GM23338 (cell line): ENCODE data around the gene MYH14. TPM values are rescaled to one million over a fixed set of nuclear protein-coding genes. Genes with fewer than 3 reads are reported as not detected.

Source experiments
- ATAC-seq: fragments of 200-7000 bp; cut with Tn5 transposase; 3 replicates; pipeline ENCODE4 v1.9.1; 2020
- DNase-seq: peaks from one replicate; pipeline ENCODE4 v3.0.0-alpha.2; 2015; ENCODE audit warnings: low spot score
- H2AFZ ChIP-seq: fragments of 200-600 bp; sonication (generic); 2 replicates; pipeline ENCODE4 v1.8.0; 2016; ENCODE audit warnings: antibody characterized with exemption, mild to moderate bottlenecking, moderate library complexity
- H3F3A ChIP-seq: fragments of 200-600 bp; sonication (generic); replicated peaks from 2 replicates; pipeline ENCODE4 v1.8.0; 2017; ENCODE audit warnings: antibody characterized with exemption, mixed run types, low read depth
- H3K27ac ChIP-seq: fragments of 200-600 bp; sonication (generic); 2 replicates; pipeline ENCODE4 v1.6.1; 2016; ENCODE audit warnings: low read depth
- H3K27me3 ChIP-seq: fragments of 200-600 bp; sonication (generic); 2 replicates; pipeline ENCODE4 v1.8.0; 2016; ENCODE audit warnings: mild to moderate bottlenecking, mixed run types, moderate library complexity; ENCODE audit not compliant: insufficient read depth
- H3K36me3 ChIP-seq: fragments of 200-600 bp; sonication (generic); 2 replicates; pipeline ENCODE4 v1.8.0; 2016; ENCODE audit warnings: mild to moderate bottlenecking; ENCODE audit not compliant: insufficient read depth
- H3K4me1 ChIP-seq: fragments of 200-600 bp; sonication (generic); 2 replicates; pipeline ENCODE4 v1.8.0; 2016; ENCODE audit warnings: mild to moderate bottlenecking, moderate library complexity; ENCODE audit not compliant: insufficient read depth
- H3K4me2 ChIP-seq: fragments of 200-600 bp; sonication (generic); 2 replicates; pipeline ENCODE4 v1.7.1; 2017; ENCODE audit warnings: mixed run types
- H3K4me3 ChIP-seq: fragments of 200-600 bp; sonication (generic); 2 replicates; pipeline ENCODE4 v1.6.1; 2016; ENCODE audit warnings: mixed run types
- H3K79me2 ChIP-seq: fragments of 200-600 bp; sonication (generic); replicated peaks from 2 replicates; pipeline ENCODE4 v1.8.0; 2017; ENCODE audit warnings: mild to moderate bottlenecking; ENCODE audit not compliant: insufficient read depth
- H3K9me2 ChIP-seq: fragments of 200-600 bp; sonication (generic); 2 replicates; pipeline ENCODE4 v1.8.0; 2017; ENCODE audit not compliant: insufficient read depth
- H4K20me1 ChIP-seq: fragments of 200-600 bp; sonication (generic); replicated peaks from 2 replicates; pipeline ENCODE4 v1.8.0; 2017; ENCODE audit warnings: mild to moderate bottlenecking; ENCODE audit not compliant: insufficient read depth
- H3K27ac Mint-ChIP-seq: 2 replicates; pipeline ENCODE4 v1.8.0; 2020; ENCODE audit warnings: inconsistent platforms, mild to moderate bottlenecking, moderate library complexity, mixed read lengths
- H3K27me3 Mint-ChIP-seq: 3 replicates; pipeline ENCODE4 v1.8.0; 2022; ENCODE audit warnings: low read depth, mild to moderate bottlenecking, moderate library complexity, mixed read lengths, inconsistent platforms; ENCODE audit not compliant: insufficient read depth, poor library complexity
- H3K36me3 Mint-ChIP-seq: 3 replicates; pipeline ENCODE4 v1.8.0; 2021; ENCODE audit warnings: low read depth, mild to moderate bottlenecking, inconsistent platforms, moderate library complexity, mixed read lengths
- H3K4me1 Mint-ChIP-seq: 3 replicates; pipeline ENCODE4 v1.8.0; 2020; ENCODE audit warnings: mild to moderate bottlenecking, inconsistent platforms, mixed read lengths
- H3K4me3 Mint-ChIP-seq: 3 replicates; pipeline ENCODE4 v1.8.0; 2021; ENCODE audit warnings: moderate library complexity, mild to moderate bottlenecking, inconsistent platforms, mixed read lengths
- H3K9me3 Mint-ChIP-seq: 3 replicates; pipeline ENCODE4 v1.8.0; 2020; ENCODE audit warnings: moderate library complexity, mild to moderate bottlenecking, inconsistent platforms, mixed read lengths
- JUNB ChIP-seq: IDR thresholded peaks from one replicate; pipeline ENCODE4 v1.6.1; 2016; ENCODE audit warnings: antibody characterized with exemption; ENCODE audit not compliant: unreplicated experiment
- POLR2AphosphoS5 ChIP-seq: IDR thresholded peaks from 2 replicates; pipeline ENCODE4 v1.6.1; 2016; ENCODE audit warnings: antibody characterized with exemption, low read depth
- REST ChIP-seq: IDR thresholded peaks from one replicate; pipeline ENCODE4 v1.6.1; 2018; ENCODE audit warnings: antibody characterized with exemption; ENCODE audit not compliant: unreplicated experiment
- STAT1 ChIP-seq: IDR thresholded peaks from one replicate; pipeline ENCODE4 v1.6.1; 2016; ENCODE audit warnings: antibody characterized with exemption; ENCODE audit not compliant: unreplicated experiment
- ZNF331 ChIP-seq: fragments of 250-450 bp; sonication (Bioruptor Pico); IDR thresholded peaks from 2 replicates; pipeline ENCODE4 v1.5.0; 2020; ENCODE audit warnings: low read depth, mild to moderate bottlenecking, moderate library complexity
- ZNF462 ChIP-seq: fragments of 250-450 bp; sonication (Bioruptor Pico); IDR thresholded peaks from 2 replicates; pipeline ENCODE4 v1.5.0; 2020; ENCODE audit warnings: mild to moderate bottlenecking, moderate library complexity
- polyA plus RNA-seq: library from polyadenylated mRNA; unstranded; fragments of >200 nt; fragmentation: Nextera tagmentation; extraction: Ambion mirVana; gene quantifications from 2 replicates; pipeline ENCODE4 v1.2.1, GENCODE V29; 2016
- total RNA-seq: library from RNA; depleted of rRNA; stranded (reverse); fragments of >200 nt; shearing (Covaris generic); gene quantifications from 2 replicates; pipeline ENCODE4 v1.2.3, GENCODE V29; 2014

The MYH14 gene
- total and polyA plus RNA-seq, 2 experiments from 2014 or later = 25.5 to 27.5 TPM

- TF ChIP-seq ZNF462 (CRISPR knock-in tag) (no peak), ZNF331 (CRISPR knock-in tag) (no peak), POLR2AphosphoS5 (no peak)
Observed at GRCh38 chr19:50167314-50167721, 36.1 kb upstream of the MYH14 start (continued).

GRCh38 chr19:50171752-50172151, 31.7 kb upstream of the MYH14 start:
- Histone ChIP-seq H3F3A (no peaks in the 10 kb centered on the region), H3K9me2 (no peaks in the 10 kb centered on the region), H3K4me2 (no peak overlapping the region), H4K20me1 (no peaks in the 10 kb centered on the region), H3K4me1 (no peaks in the 10 kb centered on the region), H3K79me2 (no peaks in the 10 kb centered on the region), H3K36me3 (no peaks in the 10 kb centered on the region), H2AFZ (no peak overlapping the region), H3K27ac (no peak overlapping the region), H3K4me3 (no peak overlapping the region), H3K27me3 (no peaks in the 10 kb centered on the region)
- ATAC-seq = no peak
- Mint-ChIP-seq H3K9me3 (peaks cover 98% of the 10 kb centered on the region), H3K36me3 (peaks cover 29% of the 10 kb centered on the region), H3K4me3 (no peak overlapping the region), H3K27ac (no peak overlapping the region), H3K4me1 (no peaks in the 10 kb centered on the region), H3K27me3 (peaks cover 8% of the 10 kb centered on the region)
- no peak for DNase-seq
- TF ChIP-seq REST (no peak), STAT1 (no peak), POLR2AphosphoS5 (no peak), JUNB (no peak), ZNF462 (CRISPR knock-in tag) (no peak)
